Pancreas (tissue), 10 donors: ENCODE data around the gene CHRNA4. TPM values are rescaled to one million over a fixed set of nuclear protein-coding genes. Genes with fewer than 3 reads are reported as not detected.

ENCODE experiments used
- ATAC-seq, 4 donors: fragments of 200-7000 bp; cut with Tn5 transposase; one replicate each; pipeline versions ENCODE4 v1.8.0 to v1.9.1; 2020; ENCODE audit warnings: mild to moderate bottlenecking in 4 of 4, moderate library complexity in 4 of 4
- DNase-seq, 6 donors: peaks; one replicate each; pipeline ENCODE4 v3.0.0-alpha.2; 2020
- FAIRE-seq: peaks from 2 replicates; lab custom pipeline; 2012; peaks lifted over from hg19 to GRCh38; lab: Jason Lieb, UNC
- H3K27ac ChIP-seq, 4 donors: fragments of 200-600 bp; sonication (generic); 1 replicate in 3 of 4; 2 replicates in 1 of 4; pipeline versions ENCODE4 v1.5.0 to v1.8.0; 2020
- H3K27me3 ChIP-seq, 4 donors: fragments of 200-600 bp; one replicate each; pipeline ENCODE4 v1.8.0; 2021
- H3K36me3 ChIP-seq, 3 donors: fragments of 200-600 bp; sonication (generic) in 1 of 3; one replicate each; pipeline versions ENCODE4 v1.5.0 to v1.8.0; 2020 to 2021
- H3K4me1 ChIP-seq, 3 donors: fragments of 200-600 bp; one replicate each; pipeline ENCODE4 v1.8.0; 2021
- H3K4me3 ChIP-seq, 4 donors: fragments of 200-600 bp; sonication (generic) in 2 of 4; one replicate each; pipeline versions ENCODE4 v1.5.0 to v1.8.0; 2020 to 2021
- H3K9me3 ChIP-seq, 4 donors: fragments of 200-600 bp; one replicate each; pipeline ENCODE4 v1.8.0; 2021
- CTCF ChIP-seq, 4 donors: fragments of 200-600 bp; sonication (generic) in 3 of 4; IDR thresholded peaks; one replicate each; pipeline versions ENCODE4 v1.5.0 to v1.8.0; 2021; ENCODE audit warnings: antibody characterized with exemption in 4 of 4
- WGBS, 2 donors: extraction: QIAGEN DNeasy Blood & Tissue Kit; methylation state at CpG; one replicate each; pipeline ENCODE4 v1.1.7; 2013; 5-methylcytosine and 5-hydroxymethylcytosine counted together
- intact Hi-C, 3 donors: fragments of 100-400 bp; cut with DNase I; formaldehyde crosslinking; loops; one replicate each; pipeline versions ENCODE4 v1.11.1 to v1.14.2; 2022
- polyA plus RNA-seq, 2 donors: library from polyadenylated mRNA; stranded (reverse); fragments of 200-250 nt; gene quantifications; one replicate each; pipeline ENCODE4 v1.2.3, GENCODE V29; 2013
- total RNA-seq, 6 donors: library from RNA; stranded (reverse); fragmentation: NEBNext Ultra II Directional in 4 of 6; extraction: Animal tissue kit (Norgen Biotek cat#: 25700) in 4 of 6; gene quantifications; one replicate each; pipeline versions ENCODE4 v1.2.1 to v1.2.4, GENCODE V29; 2021 to 2023
- donor health status: healthy with polysubstance abuse.
- donor health status: DM: no; HTN: no; CAD: no; lungs with moderate emphysema.
- donor health status: DM: no; HTN: no; CAD: no.
- donor health status: control.
- donor health status: control.
- donor health status: Bipolar disorder and iron deficiency.
- donor health status: DM: yes; HTN: yes; CAD: no.
- donor health status: DM: no; HTN: no; CAD: no.
- donor health status: DM: no; HTN: no; CAD: no.
- donor health status: DM: yes; HTN: yes; CAD: no.

The CHRNA4 gene
- total and polyA plus RNA-seq, 8 donors, result 0.02 to 0.47 TPM; not detected in 6

DNA sequence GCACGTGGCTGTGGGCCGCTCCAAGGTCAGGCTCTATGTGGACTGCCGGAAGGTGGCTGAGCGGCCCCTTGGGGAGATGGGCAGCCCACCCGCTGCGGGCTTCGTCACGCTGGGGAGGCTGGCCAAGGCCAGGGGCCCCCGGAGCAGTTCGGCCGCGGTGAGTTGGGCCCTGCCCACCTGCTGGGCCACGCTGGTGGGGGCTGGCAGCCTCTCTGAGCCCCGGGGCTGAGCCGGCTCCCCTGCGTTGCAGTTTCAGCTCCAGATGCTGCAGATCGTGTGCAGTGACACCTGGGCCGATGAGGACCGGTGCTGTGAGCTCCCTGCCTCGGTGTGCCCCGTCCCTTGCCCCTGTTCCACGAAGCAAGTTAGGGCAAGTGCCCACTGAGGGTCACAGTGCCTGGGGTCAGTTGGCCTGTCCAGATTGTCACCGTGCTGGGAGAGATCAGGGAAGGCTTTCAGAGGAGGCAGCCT is 41.1 kb downstream of the CHRNA4 start:
- FAIRE-seq (no peak), ATAC-seq (no peak), DNase-seq (peak in 2 of 6 donors; percentile 16 to 54)
- no peak for TF ChIP-seq CTCF (IDR thresholded peaks at IDR 0.05)
- WGBS, 2 donors, result 49 to 59% methylated on average over 16 to 23 of the region's 23 CpGs
- Histone ChIP-seq H3K4me3 (no peak overlapping the region), H3K27me3 (peaks cover 0 to 2% (median 0%) of the 10 kb centered on the region in 4 donors), H3K36me3 (no peaks in the 10 kb centered on the region), H3K4me1 (no peaks in the 10 kb centered on the region), H3K27ac (no peak overlapping the region), H3K9me3 (no peaks in the 10 kb centered on the region)
- intact Hi-C loops, result no loop called here

DNA sequence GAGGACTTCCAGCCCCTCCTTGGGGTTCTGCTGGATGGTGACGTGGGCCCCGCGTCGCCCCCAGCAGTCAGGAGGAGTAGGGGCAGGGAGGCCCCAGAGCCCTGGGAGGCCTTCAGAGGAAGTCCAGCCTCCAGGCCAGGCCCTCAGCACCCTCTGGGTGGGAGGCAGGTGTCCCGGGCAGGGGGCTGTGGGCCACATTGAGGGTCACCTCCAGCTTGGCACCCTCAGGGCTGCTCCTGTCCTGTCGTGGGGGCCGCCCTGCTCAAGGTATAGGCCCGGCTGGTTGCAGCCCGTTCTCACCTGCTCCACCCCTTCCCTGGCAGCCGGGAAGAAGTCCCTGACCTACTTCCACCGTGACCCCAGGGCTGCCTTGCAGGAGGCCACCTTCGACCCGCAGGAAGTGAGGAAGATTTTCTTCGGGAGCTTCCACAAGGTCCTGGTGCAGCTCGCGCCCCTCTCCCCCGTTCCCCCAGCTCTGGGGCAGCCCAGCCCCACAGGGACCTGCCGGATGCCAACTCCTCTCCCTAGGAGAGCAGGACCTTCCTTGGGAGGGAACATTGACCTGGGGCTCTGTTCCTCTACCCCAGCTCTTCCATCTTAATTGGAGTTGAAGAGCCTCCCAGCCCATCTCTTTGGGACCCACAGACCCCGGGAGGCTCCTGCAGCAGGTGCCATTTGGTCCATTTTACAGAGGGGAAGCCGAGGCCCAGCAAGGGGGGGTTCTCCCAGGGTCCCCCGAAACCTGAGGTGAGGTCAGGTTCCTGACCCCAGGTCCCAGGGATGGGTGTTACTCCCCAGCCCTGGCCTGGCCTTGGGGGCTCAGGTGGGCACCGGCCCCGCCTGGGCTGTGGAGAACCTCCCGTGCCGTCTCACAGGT is 41.7 kb downstream of the CHRNA4 start:
- no peaks in the 10 kb centered on the region for H3K9me3 ChIP-seq
- no peak for TF ChIP-seq CTCF (IDR thresholded peaks at IDR 0.05)
- WGBS, 2 donors, result 45 to 61% methylated on average over 19 to 25 of the region's 25 CpGs
- intact Hi-C loops, result no loop called here
- no peak overlapping the region for H3K4me3 ChIP-seq
- H3K27ac ChIP-seq, result no peak overlapping the region
- no peaks in the 10 kb centered on the region for H3K4me1 ChIP-seq
- H3K27me3 ChIP-seq, result no peaks in the 10 kb centered on the region
- DNase-seq (peak in 2 of 6 donors; percentile 44 to 53), FAIRE-seq (no peak), ATAC-seq (no peak)
- H3K36me3 ChIP-seq, result no peaks in the 10 kb centered on the region

GRCh38 chr20:63318391-63319163 is 42.6 kb downstream of the CHRNA4 start:
- Histone ChIP-seq H3K27ac (no peak overlapping the region), H3K27me3 (no peaks in the 10 kb centered on the region), H3K4me1 (no peaks in the 10 kb centered on the region), H3K9me3 (no peaks in the 10 kb centered on the region), H3K36me3 (no peaks in the 10 kb centered on the region), H3K4me3 (no peak overlapping the region)
- DNase-seq, result peak in 3 of 6 donors; percentile 2 to 43 (median 38)
- TF ChIP-seq CTCF (IDR thresholded peaks at IDR 0.05), result no peak
- 73 to 82% methylated on average over 23 to 24 of the region's 24 CpGs for WGBS, 2 donors
- FAIRE-seq, result no peak
- intact Hi-C loops, result no loop called here
- ATAC-seq, result no peak

- Histone ChIP-seq H3K4me1 (no peaks in the 10 kb centered on the region), H3K27ac (no peak overlapping the region), H3K4me3 (no peak overlapping the region), H3K36me3 (no peaks in the 10 kb centered on the region), H3K9me3 (no peaks in the 10 kb centered on the region), H3K27me3 (no peaks in the 10 kb centered on the region)
- no peak for FAIRE-seq
- TF ChIP-seq CTCF (IDR thresholded peaks at IDR 0.05), result no peak
- 53 to 64% methylated on average over 18 of the region's 18 CpGs for WGBS, 2 donors
- peak in 3 of 6 donors; percentile 8 to 33 (median 32) for DNase-seq
- no peak for ATAC-seq
- intact Hi-C loops, result no loop called here
These were observed 43.4 kb downstream of the CHRNA4 start for GRCh38 chr20:63317601-63318291.
